Measurements from ENCODE around the gene SYK. TPM values are rescaled to one million over a fixed set of nuclear protein-coding genes. Genes with fewer than 3 reads are reported as not detected.
"Not testable (repeated sequence)": the region's sequence is repeated elsewhere in the genome, so short reads cannot be mapped to it uniquely, and the experiment has no call there.

The SYK gene
- total RNA-seq, 3 donors from 2014 or later, result 0.48 to 3.8 (median 0.63) TPM

DNA sequence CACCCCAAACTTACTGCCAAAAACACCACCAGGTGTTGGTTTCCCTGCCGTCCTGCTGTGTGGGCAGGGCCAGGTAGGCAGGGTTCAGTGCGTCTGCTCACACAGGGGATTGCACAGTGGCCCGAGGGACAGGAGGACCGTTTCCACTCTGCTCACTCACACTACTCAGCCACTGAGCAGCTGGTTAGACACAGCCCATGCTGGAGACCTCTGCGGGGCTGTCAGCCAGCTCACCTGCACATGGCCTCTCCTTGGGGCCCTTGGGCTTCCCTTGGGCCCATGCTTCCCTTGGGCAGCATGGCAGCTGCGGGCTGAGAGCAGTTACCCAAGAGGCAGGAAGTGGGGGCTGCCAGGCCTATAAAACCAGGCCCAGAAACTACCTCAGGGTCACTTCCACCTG is 79.0 kb downstream of the SYK start:
- DNase-seq (no peak), ATAC-seq (no peak)
- no peaks in the 10 kb centered on the region for H3K36me3 Mint-ChIP-seq (ENCODE audit: insufficient read depth)
- H3K27me3 Mint-ChIP-seq (ENCODE audit: low read depth), result no peaks in the 10 kb centered on the region
- no peak overlapping the region for H3K4me3 Mint-ChIP-seq
- H3K4me1 Mint-ChIP-seq (ENCODE audit: low read depth), result no peaks in the 10 kb centered on the region
- H3K9me3 Mint-ChIP-seq, result peaks cover 9% of the 10 kb centered on the region

DNA sequence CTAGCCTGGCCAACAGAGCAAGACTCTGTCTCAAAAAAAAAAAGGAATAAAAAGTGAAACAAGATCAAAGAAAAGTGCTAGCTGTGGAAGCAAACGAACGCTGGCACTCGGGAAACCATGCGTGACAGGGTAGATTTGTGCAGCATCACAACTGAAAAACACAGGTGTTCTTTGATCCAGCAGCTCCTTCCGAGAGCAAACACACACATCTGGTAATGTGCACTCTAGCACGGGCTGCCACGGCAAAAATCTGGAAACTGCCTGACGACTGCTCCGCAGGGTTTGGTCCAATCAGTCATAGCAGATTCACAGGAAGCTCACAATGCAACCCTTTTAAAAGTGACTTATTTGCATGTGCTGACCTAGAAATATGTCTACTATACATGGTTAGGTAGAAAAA is 80.0 kb downstream of the SYK start:
- Mint-ChIP-seq H3K36me3 (ENCODE audit: insufficient read depth) (no peaks in the 10 kb centered on the region), H3K4me1 (ENCODE audit: low read depth) (no peaks in the 10 kb centered on the region), H3K9me3 (peaks cover 9% of the 10 kb centered on the region), H3K4me3 (no peak overlapping the region), H3K27me3 (ENCODE audit: low read depth) (no peaks in the 10 kb centered on the region)
- no peak for DNase-seq
- no peak for ATAC-seq

DNA sequence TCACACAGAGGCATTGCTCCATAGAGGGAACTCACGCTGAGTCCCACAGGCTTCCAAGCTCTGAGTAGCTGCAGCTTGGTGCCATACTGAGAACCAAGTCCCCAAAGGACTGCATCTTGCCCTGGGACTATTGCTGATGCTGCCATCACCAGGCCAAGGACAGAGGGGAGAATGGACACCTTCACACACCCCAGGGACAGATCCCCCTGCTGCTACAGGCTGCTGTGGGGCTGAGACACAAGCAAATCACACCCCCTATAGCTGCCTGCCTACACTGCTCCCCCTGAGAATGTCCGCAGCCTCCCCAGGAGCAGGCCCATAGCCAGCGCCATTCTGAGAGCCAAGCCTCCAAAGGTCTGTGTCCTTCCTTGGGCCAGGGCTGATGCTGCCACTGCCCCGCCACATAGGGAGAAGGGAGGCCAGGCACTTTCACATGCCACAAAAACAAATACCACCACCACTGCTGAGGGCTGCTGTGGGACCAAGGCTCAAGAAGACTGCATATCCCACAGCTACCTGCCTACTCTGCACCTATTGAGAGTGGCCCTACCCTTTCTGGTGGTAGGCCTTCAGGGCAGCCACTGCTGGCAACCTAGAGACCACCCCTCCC is 81.5 kb downstream of the SYK start:
- no peaks in the 10 kb centered on the region for H3K27me3 Mint-ChIP-seq (ENCODE audit: low read depth)
- H3K4me1 Mint-ChIP-seq (ENCODE audit: low read depth), result no peaks in the 10 kb centered on the region
- H3K36me3 Mint-ChIP-seq (ENCODE audit: insufficient read depth), result no peaks in the 10 kb centered on the region
- H3K9me3 Mint-ChIP-seq, result peaks cover 9% of the 10 kb centered on the region
- DNase-seq, result no peak
- ATAC-seq, result no peak
- no peak overlapping the region for H3K4me3 Mint-ChIP-seq

DNA sequence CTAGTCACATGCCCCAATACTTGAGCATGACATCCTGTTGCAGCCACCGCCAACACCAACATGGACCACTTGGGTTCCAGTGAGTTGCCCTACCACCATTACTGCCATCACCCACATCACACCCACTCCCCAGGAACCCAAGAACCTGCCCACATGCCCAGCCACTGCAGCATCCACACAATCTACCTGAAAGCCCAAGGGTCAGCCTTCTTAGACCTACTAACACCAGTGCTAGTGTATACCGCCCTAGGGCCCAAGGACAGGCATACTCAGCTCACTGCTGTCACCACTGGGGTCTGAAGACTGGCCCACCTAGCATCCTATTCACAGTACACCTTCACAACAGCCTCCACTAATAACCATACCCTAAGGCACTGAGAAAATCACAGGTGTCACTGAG is 82.0 kb downstream of the SYK start:
- ATAC-seq, result no peak
- Mint-ChIP-seq H3K4me1 (ENCODE audit: low read depth) (no peaks in the 10 kb centered on the region), H3K27me3 (ENCODE audit: low read depth) (no peaks in the 10 kb centered on the region), H3K36me3 (ENCODE audit: insufficient read depth) (no peaks in the 10 kb centered on the region), H3K4me3 (no peak overlapping the region), H3K9me3 (peaks cover 9% of the 10 kb centered on the region)
- no peak for DNase-seq

DNA sequence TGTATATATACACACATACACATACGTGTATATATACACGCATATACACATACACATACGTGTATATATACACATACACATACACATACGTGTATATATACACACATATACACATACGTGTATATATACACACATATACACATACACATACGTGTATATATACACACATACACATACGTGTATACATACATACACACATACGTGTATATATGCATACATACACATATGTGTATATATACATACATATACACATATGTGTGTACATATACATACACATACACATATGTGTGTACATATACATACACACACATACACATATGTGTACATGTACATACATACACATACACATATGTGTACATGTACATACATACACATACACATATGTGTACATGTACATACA is 82.6 kb downstream of the SYK start:
- Mint-ChIP-seq H3K36me3 (ENCODE audit: insufficient read depth) (no peaks in the 10 kb centered on the region), H3K9me3 (peaks cover 9% of the 10 kb centered on the region), H3K27me3 (ENCODE audit: low read depth) (no peaks in the 10 kb centered on the region), H3K4me1 (ENCODE audit: low read depth) (no peaks in the 10 kb centered on the region), H3K4me3 (no peak overlapping the region)
- DNase-seq, result no peak
- ATAC-seq, result no peak

DNA sequence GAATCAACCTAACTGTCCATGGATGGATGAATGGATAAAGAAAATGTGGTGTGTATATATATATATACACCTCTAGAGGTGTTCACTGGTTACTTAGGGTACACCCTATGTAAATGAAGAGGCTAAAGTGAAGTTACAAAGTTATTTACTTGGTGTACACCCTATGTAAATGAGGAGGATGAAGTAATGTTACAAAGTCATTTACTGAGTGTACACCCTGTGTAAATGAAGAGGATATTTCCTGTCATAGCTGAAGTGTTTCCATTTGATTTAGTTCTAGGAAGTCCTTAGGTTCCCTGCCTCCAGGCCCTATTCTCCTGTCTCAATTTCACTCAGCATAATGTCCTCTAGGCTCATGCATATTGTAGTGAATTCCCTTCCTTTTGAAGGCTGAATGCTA is 85.2 kb downstream of the SYK start:
- not testable (repeated sequence) for H3K4me3 Mint-ChIP-seq; ATAC-seq; DNase-seq; H3K36me3 Mint-ChIP-seq (ENCODE audit: insufficient read depth); H3K27me3 Mint-ChIP-seq (ENCODE audit: low read depth); H3K4me1 Mint-ChIP-seq (ENCODE audit: low read depth); H3K9me3 Mint-ChIP-seq

DNA sequence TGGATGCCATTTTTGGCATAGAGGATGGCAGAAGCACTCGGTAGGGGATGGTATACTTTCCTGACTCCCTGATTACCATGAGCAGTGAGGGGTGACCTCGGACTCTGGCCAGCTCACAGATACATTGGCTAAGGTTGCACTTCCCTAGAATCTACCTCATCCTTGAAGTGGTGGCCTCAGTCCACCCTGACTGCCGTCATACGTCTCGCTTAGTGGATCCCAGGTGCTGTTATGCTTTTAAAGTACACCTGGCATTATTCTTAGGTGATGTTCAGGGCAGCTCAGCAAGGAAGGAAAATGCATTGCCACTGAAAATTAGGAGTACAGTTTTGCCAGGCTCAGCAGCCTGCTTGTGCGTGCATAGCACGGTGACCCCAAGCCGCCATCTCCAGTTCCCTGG is 87.3 kb downstream of the SYK start:
- Mint-ChIP-seq H3K4me3 (no peak overlapping the region), H3K27me3 (ENCODE audit: low read depth) (peaks cover 9% of the 10 kb centered on the region), H3K4me1 (ENCODE audit: low read depth) (no peaks in the 10 kb centered on the region), H3K36me3 (ENCODE audit: insufficient read depth) (no peaks in the 10 kb centered on the region), H3K9me3 (peaks cover 9% of the 10 kb centered on the region)
- ATAC-seq (no peak), DNase-seq (no peak)

DNA sequence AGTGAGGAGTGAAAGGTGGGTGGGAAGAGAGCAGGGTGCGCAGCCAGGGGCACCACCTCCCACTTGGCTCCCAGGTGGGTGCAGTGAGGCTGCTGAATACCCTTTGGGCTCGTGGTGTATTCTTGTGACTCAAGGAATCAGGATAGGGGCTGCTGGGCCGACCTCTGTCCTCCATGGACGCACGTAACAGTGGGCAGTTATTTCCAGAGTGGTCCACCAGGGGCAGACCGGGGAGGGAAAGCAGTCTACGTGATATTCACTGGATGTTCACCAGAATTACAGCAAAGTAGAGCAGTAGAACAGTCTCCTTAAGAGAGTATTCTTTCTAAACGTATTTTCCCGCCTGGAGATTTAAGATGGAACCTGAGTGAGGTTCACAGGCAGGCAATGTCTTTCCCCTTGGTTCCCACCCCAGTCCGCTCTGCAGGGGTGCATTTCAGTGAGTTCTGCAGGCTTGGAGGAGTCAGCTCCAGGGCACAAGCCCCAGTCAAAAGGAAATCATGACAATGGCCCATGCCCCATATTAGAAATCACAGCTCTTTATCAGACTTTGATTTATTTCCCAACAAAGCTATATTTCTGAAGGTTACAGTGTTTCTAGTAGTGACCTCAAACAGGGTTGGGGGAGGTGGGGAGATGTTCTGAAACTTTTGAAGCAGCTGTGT is 88.7 kb downstream of the SYK start:
- Mint-ChIP-seq H3K9me3 (peaks cover 5% of the 10 kb centered on the region), H3K4me1 (ENCODE audit: low read depth) (no peaks in the 10 kb centered on the region), H3K36me3 (ENCODE audit: insufficient read depth) (no peaks in the 10 kb centered on the region), H3K4me3 (no peak overlapping the region), H3K27me3 (ENCODE audit: low read depth) (peaks cover 9% of the 10 kb centered on the region)
- no peak for ATAC-seq
- no peak for DNase-seq

DNA sequence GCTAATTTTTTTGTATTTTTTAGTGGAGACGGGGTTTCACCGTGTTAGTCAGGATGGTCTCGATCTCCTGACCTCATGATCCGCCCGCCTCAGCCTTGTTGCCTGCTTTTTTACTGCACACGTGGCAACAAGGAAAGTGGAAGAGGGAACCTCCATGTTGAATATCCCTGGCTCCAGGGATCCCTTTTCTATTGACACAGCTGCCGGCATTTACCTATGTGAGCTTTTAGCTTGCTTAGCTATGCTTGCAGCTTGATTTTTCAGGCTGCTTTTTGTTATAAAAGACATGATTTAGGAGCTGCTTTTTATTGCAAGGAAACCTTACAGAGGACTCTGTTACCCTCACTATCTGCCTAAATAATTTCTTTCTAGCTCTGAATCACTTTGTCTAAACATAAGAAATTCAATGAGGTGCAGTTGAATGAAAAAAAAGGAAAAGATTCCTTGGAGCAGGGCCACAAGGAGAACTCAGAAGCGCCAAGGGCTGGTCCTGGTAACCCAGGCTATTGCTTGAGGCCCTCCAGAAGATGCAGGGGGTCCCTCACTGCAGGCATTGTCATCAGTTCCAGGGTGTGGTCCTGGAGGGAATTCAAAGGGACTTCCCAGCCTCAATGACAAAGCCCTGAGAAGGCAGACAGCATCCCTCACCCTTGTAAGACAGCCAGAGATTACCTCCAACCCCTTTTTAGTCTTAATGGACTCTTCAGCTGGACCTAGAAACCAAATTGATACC is 89.9 kb downstream of the SYK start:
- DNase-seq, result no peak

DNA sequence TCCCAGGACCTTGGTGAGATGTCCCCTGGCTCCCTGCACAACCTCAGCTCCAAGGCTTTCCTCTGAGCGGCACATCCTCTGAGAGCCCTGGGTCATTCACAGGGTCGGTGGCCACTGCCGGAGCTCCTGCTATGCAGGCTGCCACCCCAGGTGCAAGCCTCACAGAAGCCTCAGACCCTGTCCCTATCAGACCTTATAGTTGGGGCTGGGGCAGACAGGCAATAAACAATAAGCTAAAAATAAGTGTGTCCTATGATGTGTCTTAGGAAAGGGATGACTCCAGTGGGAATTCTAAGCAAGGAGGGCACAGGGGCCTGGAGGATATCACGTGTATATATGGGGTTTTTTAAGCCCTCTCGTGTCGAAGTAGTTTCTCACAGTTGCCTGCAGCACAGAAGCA is 91.3 kb downstream of the SYK start:
- ATAC-seq, result no peak
- Mint-ChIP-seq H3K9me3 (no peaks in the 10 kb centered on the region), H3K36me3 (ENCODE audit: insufficient read depth) (no peaks in the 10 kb centered on the region)

More for the DNA sequence above, 89.9 kb downstream of the SYK start:
- ATAC-seq, result no peak
- no peaks in the 10 kb centered on the region for H3K4me1 Mint-ChIP-seq (ENCODE audit: low read depth)
- no peaks in the 10 kb centered on the region for H3K36me3 Mint-ChIP-seq (ENCODE audit: insufficient read depth)
- H3K27me3 Mint-ChIP-seq (ENCODE audit: low read depth), result peaks cover 9% of the 10 kb centered on the region
- no peak overlapping the region for H3K4me3 Mint-ChIP-seq
- no peaks in the 10 kb centered on the region for H3K9me3 Mint-ChIP-seq

DNA sequence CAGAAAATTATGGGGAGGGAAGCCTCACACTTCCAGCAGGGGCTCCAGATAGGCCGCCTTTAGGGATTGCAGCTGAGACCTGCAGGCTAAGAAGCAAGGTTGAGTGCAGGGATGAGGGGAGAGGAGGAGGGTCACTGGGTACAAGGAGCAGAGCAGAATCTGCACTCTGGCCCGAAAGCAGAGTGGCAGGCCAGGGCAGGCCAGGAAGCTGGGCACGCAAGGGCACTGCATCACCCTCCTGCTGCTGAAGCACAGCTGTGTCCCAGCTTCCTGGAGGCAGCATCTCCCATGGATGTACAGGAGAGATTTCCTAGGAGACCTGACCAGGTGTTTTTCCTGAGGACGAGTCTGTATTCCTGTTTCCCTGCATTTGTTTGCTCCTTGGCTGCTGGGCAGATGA is 92.1 kb downstream of the SYK start:
- no peaks in the 10 kb centered on the region for H3K4me1 Mint-ChIP-seq (ENCODE audit: low read depth)
- DNase-seq (no peak), ATAC-seq (no peak)
- H3K4me3 Mint-ChIP-seq, result no peak overlapping the region
- H3K36me3 Mint-ChIP-seq (ENCODE audit: insufficient read depth), result no peaks in the 10 kb centered on the region
- peaks cover 9% of the 10 kb centered on the region for H3K27me3 Mint-ChIP-seq (ENCODE audit: low read depth)
- H3K9me3 Mint-ChIP-seq, result no peaks in the 10 kb centered on the region

More for the DNA sequence above, 91.3 kb downstream of the SYK start:
- Mint-ChIP-seq H3K27me3 (ENCODE audit: low read depth) (peaks cover 9% of the 10 kb centered on the region), H3K4me1 (ENCODE audit: low read depth) (no peaks in the 10 kb centered on the region), H3K4me3 (no peak overlapping the region)
- no peak for DNase-seq

DNA sequence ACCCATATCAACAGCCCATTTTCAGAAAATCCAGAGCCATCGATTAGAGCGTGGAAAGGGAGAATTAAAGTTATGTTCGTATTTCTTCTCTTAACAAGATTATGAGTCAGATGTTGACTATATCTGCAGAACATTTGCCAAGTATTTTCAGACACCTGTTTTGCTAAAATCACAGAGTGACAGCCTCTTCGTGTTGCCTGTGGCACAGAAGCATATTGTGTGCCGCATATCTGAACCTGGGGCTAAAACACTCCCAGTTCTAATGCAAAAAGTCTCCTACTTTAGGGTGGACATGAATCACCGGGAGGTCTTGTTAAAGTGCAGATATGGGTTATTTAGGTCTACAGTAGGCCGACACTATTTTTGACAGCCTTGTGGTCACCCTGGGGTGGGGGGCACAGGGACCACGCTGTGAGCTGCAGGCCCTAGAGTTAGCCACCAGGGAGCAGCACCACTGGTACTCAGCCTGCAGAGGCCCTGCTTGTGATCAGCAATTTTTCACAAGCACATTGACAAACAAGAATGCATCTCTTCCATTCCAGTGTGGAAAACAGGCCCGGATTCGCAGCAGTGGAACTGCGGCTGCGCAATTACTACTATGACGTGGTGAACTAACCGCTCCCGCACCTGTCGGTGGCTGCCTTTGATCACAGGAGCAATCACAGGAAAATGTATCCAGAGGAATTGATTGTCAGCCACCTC is 93.5 kb downstream of the SYK start:
- Mint-ChIP-seq H3K4me3 (no peak overlapping the region), H3K27me3 (ENCODE audit: low read depth) (peaks cover 4% of the 10 kb centered on the region), H3K4me1 (ENCODE audit: low read depth) (no peaks in the 10 kb centered on the region), H3K9me3 (no peaks in the 10 kb centered on the region), H3K36me3 (ENCODE audit: insufficient read depth) (no peaks in the 10 kb centered on the region)
- no peak for DNase-seq
- ATAC-seq, result peak in 1 of 2 donors; percentile 46

DNA sequence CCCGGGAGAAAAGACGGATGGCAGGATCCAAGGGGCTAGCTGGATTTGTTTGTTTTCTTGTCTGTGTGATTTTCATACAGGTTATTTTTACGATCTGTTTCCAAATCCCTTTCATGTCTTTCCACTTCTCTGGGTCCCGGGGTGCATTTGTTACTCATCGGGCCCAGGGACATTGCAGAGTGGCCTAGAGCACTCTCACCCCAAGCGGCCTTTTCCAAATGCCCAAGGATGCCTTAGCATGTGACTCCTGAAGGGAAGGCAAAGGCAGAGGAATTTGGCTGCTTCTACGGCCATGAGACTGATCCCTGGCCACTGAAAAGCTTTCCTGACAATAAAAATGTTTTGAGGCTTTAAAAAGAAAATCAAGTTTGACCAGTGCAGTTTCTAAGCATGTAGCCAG is 94.2 kb downstream of the SYK start:
- no peak for ATAC-seq
- Mint-ChIP-seq H3K36me3 (ENCODE audit: insufficient read depth) (no peaks in the 10 kb centered on the region), H3K27me3 (ENCODE audit: low read depth) (peaks cover 3% of the 10 kb centered on the region), H3K9me3 (no peaks in the 10 kb centered on the region), H3K4me3 (no peak overlapping the region), H3K4me1 (ENCODE audit: low read depth) (no peaks in the 10 kb centered on the region)
- no peak for DNase-seq

DNA sequence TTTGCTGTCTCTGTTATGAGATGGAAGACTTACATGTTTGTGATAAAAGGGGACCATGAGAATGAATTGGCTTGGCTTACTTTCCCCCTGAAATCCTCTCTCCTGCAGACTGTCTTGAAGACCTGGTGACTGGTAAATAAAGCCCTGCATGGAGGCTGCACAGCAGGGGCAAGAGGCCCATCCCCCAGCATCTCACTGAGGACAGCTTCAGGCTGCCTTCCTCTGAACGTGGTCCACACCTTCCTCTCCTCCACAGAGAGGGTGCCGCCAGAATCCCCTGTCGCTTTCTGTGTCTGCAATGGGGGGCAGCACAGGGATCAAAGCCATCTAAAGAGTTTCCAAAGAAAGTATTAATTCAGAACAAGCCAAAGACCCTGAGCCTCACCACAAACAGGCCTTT is 94.6 kb downstream of the SYK start:
- ATAC-seq (no peak), DNase-seq (no peak)
- Mint-ChIP-seq H3K4me3 (no peak overlapping the region), H3K4me1 (ENCODE audit: low read depth) (no peaks in the 10 kb centered on the region), H3K9me3 (no peaks in the 10 kb centered on the region), H3K27me3 (ENCODE audit: low read depth) (peaks cover 3% of the 10 kb centered on the region), H3K36me3 (ENCODE audit: insufficient read depth) (no peaks in the 10 kb centered on the region)
